ENCODE data around the gene GPR45.

The GPR45 gene

DNA sequence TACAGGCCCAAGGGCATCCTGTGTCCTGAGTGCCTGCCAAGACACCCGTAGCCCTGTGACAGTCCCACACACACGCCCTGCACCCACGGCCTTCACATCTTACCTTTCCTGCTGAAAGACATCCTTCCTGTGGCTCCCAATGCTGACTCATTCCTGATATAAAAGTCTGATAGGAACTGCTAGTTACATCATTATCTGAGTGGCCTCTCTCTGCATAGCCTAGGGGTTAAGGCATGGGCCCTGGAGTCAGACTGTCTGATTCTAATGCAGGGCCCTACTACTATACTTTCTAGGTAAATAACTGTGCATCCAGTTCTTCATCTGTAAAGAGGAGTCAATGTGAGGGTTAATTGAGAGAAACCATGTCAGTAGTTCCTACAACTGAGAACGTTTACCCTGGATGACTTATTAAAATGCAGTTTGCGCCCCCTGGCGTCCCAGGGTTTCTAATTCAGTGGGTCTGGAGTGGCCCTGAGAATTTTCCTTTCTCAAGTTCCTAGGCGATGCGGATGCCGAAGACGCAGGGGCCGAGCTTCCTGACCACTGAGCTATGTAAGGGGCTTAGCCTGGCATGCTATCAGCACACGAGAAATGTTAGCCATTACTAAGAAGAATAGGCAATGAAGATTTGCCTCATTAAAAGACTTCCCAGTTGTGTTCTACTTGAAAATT, 6.0 kb upstream of the GPR45 start:
- no peak for DNase-seq (ENCODE audit: low spot score)
- no peak overlapping the region for H3K27ac ChIP-seq
- peak; percentile 53 for TF ChIP-seq CTCF (IDR thresholded peaks at IDR 0.05)
- H3K4me3 ChIP-seq, result no peak overlapping the region

DNA sequence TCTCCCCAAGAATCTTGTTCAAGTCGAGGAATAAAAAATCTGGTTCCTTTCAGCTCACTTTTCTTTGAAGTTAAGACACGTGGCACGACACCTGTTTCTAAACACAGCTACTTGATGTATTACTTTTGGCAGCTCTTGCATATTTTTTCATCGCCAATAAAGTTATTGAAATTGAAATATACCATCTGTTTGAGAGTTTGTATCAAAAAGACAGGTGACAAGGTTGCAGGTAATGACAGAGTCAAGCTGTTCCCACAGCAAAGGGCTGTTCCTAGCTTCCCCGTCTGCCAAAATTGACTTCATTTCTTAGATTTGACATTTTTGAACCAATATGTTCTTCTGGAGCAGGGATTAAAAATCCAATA, 5.5 kb upstream of the GPR45 start:
- TF ChIP-seq CTCF (IDR thresholded peaks at IDR 0.05), result no peak
- no peak for DNase-seq (ENCODE audit: low spot score)

GRCh38 chr2:105237045-105237765, 4.3 kb upstream of the GPR45 start:
- Histone ChIP-seq H3K4me3 (no peak overlapping the region), H3K27ac (no peak overlapping the region)
- no peak for TF ChIP-seq CTCF (IDR thresholded peaks at IDR 0.05)
- no peak for DNase-seq (ENCODE audit: low spot score)

More for the DNA sequence above, 5.5 kb upstream of the GPR45 start:
- Histone ChIP-seq H3K4me3 (no peak overlapping the region), H3K27ac (no peak overlapping the region)

DNA sequence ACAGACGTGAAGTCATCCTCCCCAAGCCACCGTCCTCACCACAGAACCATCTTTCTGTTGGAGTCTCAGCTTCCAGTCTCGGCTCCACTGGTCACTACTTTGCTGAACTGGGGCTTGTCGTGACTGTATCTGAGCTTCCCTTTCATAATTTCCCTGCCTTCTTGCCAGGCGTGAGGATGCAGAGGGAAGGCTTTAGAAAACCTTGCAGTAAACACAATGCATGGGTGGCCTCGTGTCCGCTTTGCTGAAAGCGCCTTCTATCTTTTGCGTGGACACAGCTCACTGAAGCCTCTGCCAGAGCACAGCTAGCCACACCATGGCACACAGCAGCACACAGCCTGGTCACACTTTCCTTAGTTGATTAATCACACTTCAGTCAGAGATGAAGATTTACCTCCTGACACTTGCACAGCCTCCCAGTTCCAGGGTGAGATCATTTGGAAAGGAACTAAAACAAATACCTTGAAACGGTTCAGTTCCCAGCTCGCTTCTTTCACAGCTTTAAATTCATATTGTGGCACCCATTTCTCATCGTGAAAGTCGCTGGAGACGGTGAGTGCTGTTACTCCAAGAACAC, 2.8 kb upstream of the GPR45 start:
- Histone ChIP-seq H3K27ac (no peak overlapping the region), H3K4me3 (no peak overlapping the region)
- TF ChIP-seq CTCF (IDR thresholded peaks at IDR 0.05), result no peak
- DNase-seq (ENCODE audit: low spot score), result no peak

DNA sequence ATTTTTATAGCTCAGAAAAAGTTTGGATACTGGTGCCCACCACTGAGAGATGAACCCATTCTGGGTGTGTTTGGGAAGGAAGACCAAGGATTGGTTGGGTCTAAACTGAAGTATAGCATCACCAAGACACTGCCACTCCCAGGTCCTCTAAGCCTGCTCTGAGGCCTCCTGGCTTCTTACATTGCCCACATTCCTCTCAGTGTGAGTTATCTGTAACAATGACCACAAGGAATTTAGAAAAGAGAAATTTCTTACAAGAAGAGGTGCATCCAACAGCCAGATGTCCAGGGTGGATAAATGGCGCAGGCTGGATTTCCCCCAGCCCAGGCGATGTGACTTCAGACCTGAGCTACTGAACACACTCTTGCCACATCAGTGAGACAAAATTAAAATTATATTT, 1.6 kb upstream of the GPR45 start:
- no peak for TF ChIP-seq CTCF (IDR thresholded peaks at IDR 0.05)
- no peak for DNase-seq (ENCODE audit: low spot score)
- H3K27ac ChIP-seq, result no peak overlapping the region

DNA sequence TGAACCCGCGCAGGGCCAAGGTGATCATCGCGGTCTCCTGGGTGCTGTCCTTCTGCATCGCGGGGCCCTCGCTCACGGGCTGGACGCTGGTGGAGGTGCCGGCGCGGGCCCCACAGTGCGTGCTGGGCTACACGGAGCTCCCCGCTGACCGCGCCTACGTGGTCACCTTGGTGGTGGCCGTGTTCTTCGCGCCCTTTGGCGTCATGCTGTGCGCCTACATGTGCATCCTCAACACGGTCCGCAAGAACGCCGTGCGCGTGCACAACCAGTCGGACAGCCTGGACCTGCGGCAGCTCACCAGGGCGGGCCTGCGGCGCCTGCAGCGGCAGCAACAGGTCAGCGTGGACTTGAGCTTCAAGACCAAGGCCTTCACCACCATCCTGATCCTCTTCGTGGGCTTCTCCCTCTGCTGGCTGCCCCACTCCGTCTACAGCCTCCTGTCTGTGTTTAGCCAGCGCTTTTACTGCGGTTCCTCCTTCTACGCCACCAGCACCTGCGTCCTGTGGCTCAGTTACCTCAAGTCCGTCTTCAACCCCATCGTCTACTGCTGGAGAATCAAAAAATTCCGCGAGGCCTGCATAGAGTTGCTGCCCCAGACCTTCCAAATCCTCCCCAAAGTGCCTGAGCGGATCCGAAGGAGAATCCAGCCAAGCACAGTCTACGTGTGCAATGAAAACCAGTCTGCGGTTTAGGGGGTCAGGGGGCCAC, 897 bp downstream of the GPR45 start:
- DNase-seq (ENCODE audit: low spot score), result no peak
- Histone ChIP-seq H3K4me3 (no peak overlapping the region), H3K27ac (no peak overlapping the region)
- TF ChIP-seq CTCF (IDR thresholded peaks at IDR 0.05), result no peak

More for the DNA sequence above, 1.6 kb upstream of the GPR45 start:
- H3K4me3 ChIP-seq, result no peak overlapping the region
